ENCODE measurements around the gene TOMM22. TPM values are rescaled to one million over a fixed set of nuclear protein-coding genes. Genes with fewer than 3 reads are reported as not detected.
"Not testable (repeated sequence)": the region's sequence is repeated elsewhere in the genome, so short reads cannot be mapped to it uniquely, and the experiment has no call there.

The TOMM22 gene
- total and polyA plus RNA-seq, 3 donors from 2014 or later: 44.3 to 95.1 (median 57.6) TPM

GRCh38 chr22:38641476-38642040 lies 40.2 kb upstream of the TOMM22 start:
- no peak for DNase-seq
- Histone ChIP-seq H3K27ac (no peak overlapping the region), H3K36me3 (ENCODE audit: low read depth, missing control alignments) (no peaks in the 10 kb centered on the region), H3K27me3 (no peaks in the 10 kb centered on the region), H3K9me3 (no peaks in the 10 kb centered on the region), H3K4me3 (no peak overlapping the region), H3K4me1 (no peaks in the 10 kb centered on the region)
- TF ChIP-seq POLR2A (IDR thresholded peaks at IDR 0.05) (no peak), CTCF (IDR thresholded peaks at IDR 0.05) (no peak)
- 93 to 94% methylated on average over 13 of the region's 13 CpGs for WGBS, 2 donors
- intact Hi-C loops (cut with DNase I; ENCODE audit: low total_unique reads): no loop called here

- 93 to 95% methylated on average over 5 of the region's 5 CpGs for WGBS, 2 donors
- H3K9me3 ChIP-seq; intact Hi-C loops (cut with DNase I; ENCODE audit: low total_unique reads); DNase-seq; H3K36me3 ChIP-seq (ENCODE audit: low read depth, missing control alignments); H3K27ac ChIP-seq; H3K27me3 ChIP-seq; H3K4me3 ChIP-seq; H3K4me1 ChIP-seq: not testable (repeated sequence)
Observed at GRCh38 chr22:38644245-38644644, 37.5 kb upstream of the TOMM22 start.

- Histone ChIP-seq H3K9me3 (no peaks in the 10 kb centered on the region), H3K4me1 (no peaks in the 10 kb centered on the region), H3K4me3 (no peak overlapping the region), H3K36me3 (ENCODE audit: low read depth, missing control alignments) (no peaks in the 10 kb centered on the region), H3K27me3 (no peaks in the 10 kb centered on the region), H3K27ac (no peak overlapping the region)
- 96% methylated on average over 6 of the region's 6 CpGs for WGBS, 2 donors
- TF ChIP-seq CTCF (IDR thresholded peaks at IDR 0.05) (no peak), POLR2A (IDR thresholded peaks at IDR 0.05) (no peak)
- DNase-seq: no peak
- intact Hi-C loops (cut with DNase I; ENCODE audit: low total_unique reads): no loop called here
Observed at GRCh38 chr22:38645430-38645829, 36.3 kb upstream of the TOMM22 start.

- H3K4me3 ChIP-seq: no peak overlapping the region
- H3K4me1 ChIP-seq: no peaks in the 10 kb centered on the region
- no peaks in the 10 kb centered on the region for H3K27me3 ChIP-seq
- intact Hi-C loops (cut with DNase I; ENCODE audit: low total_unique reads): no loop called here
- no peak overlapping the region for H3K27ac ChIP-seq
- H3K9me3 ChIP-seq: no peaks in the 10 kb centered on the region
- no peak for DNase-seq
- H3K36me3 ChIP-seq (ENCODE audit: low read depth, missing control alignments): no peaks in the 10 kb centered on the region
- WGBS, 2 donors: 83 to 90% methylated on average over 5 of the region's 5 CpGs
- TF ChIP-seq POLR2A (IDR thresholded peaks at IDR 0.05) (no peak), CTCF (IDR thresholded peaks at IDR 0.05) (no peak)
Observed at GRCh38 chr22:38649841-38650522, 31.8 kb upstream of the TOMM22 start.

GRCh38 chr22:38652859-38653258 lies 28.9 kb upstream of the TOMM22 start:
- Histone ChIP-seq H3K36me3 (ENCODE audit: low read depth, missing control alignments) (no peaks in the 10 kb centered on the region), H3K9me3 (no peaks in the 10 kb centered on the region), H3K4me3 (no peak overlapping the region), H3K27ac (no peak overlapping the region), H3K27me3 (no peaks in the 10 kb centered on the region), H3K4me1 (peaks cover 4% of the 10 kb centered on the region)
- no peak for TF ChIP-seq POLR2A (IDR thresholded peaks at IDR 0.05)
- TF ChIP-seq CTCF (IDR thresholded peaks at IDR 0.05): no peak
- intact Hi-C loops (cut with DNase I; ENCODE audit: low total_unique reads): no loop called here
- DNase-seq: no peak
